Neural cell (in vitro differentiated cells): ENCODE results near the gene TPRG1L.

Experiments
- CTCF ChIP-seq: fragments of 450-650 bp; IDR thresholded peaks from 2 replicates; pipeline ENCODE4 v1.5.1; 2014; ENCODE audit warnings: antibody characterized with exemption, mild to moderate bottlenecking, moderate library complexity; ENCODE audit not compliant: poor library complexity, severe bottlenecking
- POLR2AphosphoS5 ChIP-seq: IDR thresholded peaks from 2 replicates; pipeline ENCODE4 v1.6.1; 2012

GRCh38 chr1:3603571-3604467 lies 21.0 kb upstream of the TPRG1L start:
- no peak for TF ChIP-seq CTCF
- no peak for TF ChIP-seq POLR2AphosphoS5
